Endothelial cell of umbilical vein (primary cell): ENCODE results near the gene ACADSB. TPM values are rescaled to one million over a fixed set of nuclear protein-coding genes. Genes with fewer than 3 reads are reported as not detected.

ENCODE experiments used
- BruUV-seq: library from RNA; stranded (reverse); fragments of 400-500 nt; replicated peaks from 2 replicates; lab custom pipeline; 2021; lab: Mats Ljungman, UMichigan
- CTCF ChIA-PET: fragments of 300-600, 350-600 bp; sonication (Branson Sonifier 250); formaldehyde crosslinking; loops from one replicate; lab custom pipeline; 2021; ENCODE audit warnings: antibody characterized with exemption, inconsistent platforms; lab: Charles Lee
- POLR2A ChIA-PET: fragments of 300-600, 350-600 bp; sonication (Branson Sonifier 250); formaldehyde crosslinking; loops from one replicate; lab custom pipeline; 2021; ENCODE audit warnings: antibody characterized with exemption, inconsistent platforms; lab: Charles Lee
- DNase-seq: peaks from one replicate; pipeline ENCODE4 v3.0.0-alpha.2; 2011; ENCODE audit warnings: low read depth, low spot score
- FAIRE-seq: peaks from 2 replicates; lab custom pipeline; 2011; peaks lifted over from hg19 to GRCh38; lab: Jason Lieb, UNC
- H2AFZ ChIP-seq: 2 replicates; pipeline ENCODE4 v1.6.0; 2012; ENCODE audit warnings: low read depth, low read length, control low read depth, inconsistent platforms
- H3K27ac ChIP-seq: 2 replicates; pipeline ENCODE4 v1.5.1; 2011; ENCODE audit warnings: low read depth, mild to moderate bottlenecking, control low read depth, low read length, moderate library complexity; ENCODE audit not compliant: insufficient read depth
- H3K27me3 ChIP-seq, 2 experiments: 2 replicates each; pipeline versions ENCODE4 v1.6.0 to v1.6.1; 2011; ENCODE audit warnings: low read length in 2 of 2, mixed read lengths in 1 of 2; ENCODE audit not compliant: control insufficient read depth in 2 of 2, insufficient read depth in 2 of 2
- H3K36me3 ChIP-seq, 2 experiments: 2 replicates in 1 of 2; 3 replicates in 1 of 2; pipeline ENCODE4 v1.5.1; 2011; ENCODE audit warnings: low read length in 2 of 2, mild to moderate bottlenecking in 1 of 2, moderate library complexity in 1 of 2; ENCODE audit not compliant: control insufficient read depth in 2 of 2, insufficient read depth in 2 of 2; ENCODE audit errors: extremely low read depth in 1 of 2
- H3K4me1 ChIP-seq: 3 replicates; pipeline ENCODE4 v1.5.1; 2011; ENCODE audit warnings: mild to moderate bottlenecking, low read length; ENCODE audit not compliant: control insufficient read depth, insufficient read depth; ENCODE audit errors: extremely low read depth
- H3K4me2 ChIP-seq: 2 replicates; pipeline ENCODE4 v1.6.1; 2011; ENCODE audit warnings: low read length, control low read depth, mixed read lengths; ENCODE audit not compliant: insufficient read depth
- H3K4me3 ChIP-seq, 3 experiments: fragments of 200-600 bp in 1 of 3; sonication (generic), shearing (Covaris generic) in 1 of 3; replicated peaks in 1 of 3; 2 replicates each; pipeline ENCODE4 v1.5.1; 2011 to 2016; ENCODE audit warnings: control low read depth in 3 of 3, low read length in 3 of 3, mild to moderate bottlenecking in 2 of 3, inconsistent platforms in 1 of 3, low read depth in 1 of 3, moderate library complexity in 1 of 3; ENCODE audit not compliant: insufficient read depth in 1 of 3
- H3K79me2 ChIP-seq: 2 replicates; pipeline ENCODE4 v1.6.0; 2012; ENCODE audit warnings: low read length, inconsistent platforms; ENCODE audit not compliant: control insufficient read depth, insufficient read depth
- H3K9ac ChIP-seq: replicated peaks from 2 replicates; pipeline ENCODE3; 2011; ENCODE audit warnings: low read length, control low read depth; ENCODE audit not compliant: insufficient read depth; ENCODE audit errors: extremely low read depth
- H3K9me1 ChIP-seq: replicated peaks from 3 replicates; pipeline ENCODE4 v1.6.0; 2011; ENCODE audit warnings: mild to moderate bottlenecking, low read length; ENCODE audit not compliant: control insufficient read depth, insufficient read depth; ENCODE audit errors: extremely low read depth
- H3K9me3 ChIP-seq: replicated peaks from 2 replicates; pipeline ENCODE4 v1.5.1; 2012; ENCODE audit warnings: low read length, inconsistent platforms; ENCODE audit not compliant: control insufficient read depth, insufficient read depth
- H4K20me1 ChIP-seq: replicated peaks from 2 replicates; pipeline ENCODE3; 2011; ENCODE audit warnings: mild to moderate bottlenecking, low read length; ENCODE audit not compliant: control insufficient read depth, insufficient read depth; ENCODE audit errors: extremely low read depth
- CTCF ChIP-seq, 2 donors: IDR thresholded peaks; 1 replicate in 1 of 2; 2 replicates in 1 of 2; pipeline ENCODE4 v1.5.1; 2011; ENCODE audit warnings: low read length in 2 of 2, mild to moderate bottlenecking in 2 of 2, moderate library complexity in 2 of 2, control low read depth in 1 of 2, inconsistent platforms in 1 of 2, low read depth in 1 of 2; ENCODE audit not compliant: insufficient read depth in 1 of 2; ENCODE audit errors: extremely low read depth in 1 of 2
- EZH2 ChIP-seq: IDR thresholded peaks from 2 replicates; pipeline ENCODE4 v1.6.1; 2012; ENCODE audit warnings: borderline replicate concordance, low read depth, mild to moderate bottlenecking, moderate library complexity, low read length, inconsistent platforms; ENCODE audit not compliant: severe bottlenecking
- FOS ChIP-seq: IDR thresholded peaks from 2 replicates; pipeline ENCODE4 v1.6.1; 2011; ENCODE audit warnings: mild to moderate bottlenecking, low read length, moderate library complexity, borderline replicate concordance; ENCODE audit not compliant: insufficient read depth
- GATA2 ChIP-seq: IDR thresholded peaks from 2 replicates; pipeline ENCODE4 v1.7.0; 2011; ENCODE audit warnings: low read depth, mild to moderate bottlenecking, moderate library complexity, mixed read lengths, low read length; ENCODE audit not compliant: insufficient read length, insufficient read depth
- JUN ChIP-seq: IDR thresholded peaks from 2 replicates; pipeline ENCODE4 v1.6.1; 2011; ENCODE audit warnings: borderline replicate concordance, low read depth; ENCODE audit not compliant: insufficient read length, insufficient read depth
- MYC ChIP-seq: IDR thresholded peaks from one replicate; pipeline ENCODE4 v1.6.1; 2011; ENCODE audit warnings: mild to moderate bottlenecking, low read depth, low read length
- POLR2A ChIP-seq: IDR thresholded peaks from 2 replicates; pipeline ENCODE4 v1.6.1; 2012; ENCODE audit warnings: low read depth, mild to moderate bottlenecking, control low read depth, low read length
- POLR2AphosphoS5 ChIP-seq: IDR thresholded peaks from 2 replicates; pipeline ENCODE4 v1.6.1; 2012; ENCODE audit warnings: low read depth, mild to moderate bottlenecking, control low read depth, low read length, moderate library complexity; ENCODE audit not compliant: insufficient read depth
- dilution Hi-C: fragments of 300-500 bp; cut with MboI; formaldehyde crosslinking; loops from one replicate; pipeline ENCODE4 v1.15.0; 2019; ENCODE audit warnings: low sequenced_read_pairs; ENCODE audit not compliant: extremely low pct_ligation_motif_present
- intact Hi-C: fragments of 100-400 bp; cut with micrococcal nuclease; formaldehyde crosslinking; loops from one replicate; pipeline ENCODE4 v1.10.0; 2022
- polyA plus RNA-seq, 4 experiments: library from polyadenylated mRNA; depleted of rRNA in 3 of 4; stranded (reverse) in 3 of 4; unstranded in 1 of 4; fragments of >200 nt; gene quantifications; 2 replicates each; pipeline versions ENCODE4 v1.2.1 to v1.2.3, GENCODE V29; 2011 to 2012; ENCODE audit warnings: missing spikeins in 1 of 4
- total RNA-seq: library from RNA; stranded (reverse); gene quantifications from 2 replicates; pipeline ENCODE4 v1.2.3, GENCODE V29; 2021
- TF ChIP-seq, protein P1 (sequence below): IDR thresholded peaks from 2 replicates; pipeline ENCODE4 v1.6.1; 2011; ENCODE audit not compliant: insufficient read depth, insufficient read length

ACADSB gene
- total and polyA plus RNA-seq, 2 donors (not counting 3 experiments of a cell fraction or from before 2014, with no cell fraction given) = 3.1 to 15.2 TPM

DNA sequence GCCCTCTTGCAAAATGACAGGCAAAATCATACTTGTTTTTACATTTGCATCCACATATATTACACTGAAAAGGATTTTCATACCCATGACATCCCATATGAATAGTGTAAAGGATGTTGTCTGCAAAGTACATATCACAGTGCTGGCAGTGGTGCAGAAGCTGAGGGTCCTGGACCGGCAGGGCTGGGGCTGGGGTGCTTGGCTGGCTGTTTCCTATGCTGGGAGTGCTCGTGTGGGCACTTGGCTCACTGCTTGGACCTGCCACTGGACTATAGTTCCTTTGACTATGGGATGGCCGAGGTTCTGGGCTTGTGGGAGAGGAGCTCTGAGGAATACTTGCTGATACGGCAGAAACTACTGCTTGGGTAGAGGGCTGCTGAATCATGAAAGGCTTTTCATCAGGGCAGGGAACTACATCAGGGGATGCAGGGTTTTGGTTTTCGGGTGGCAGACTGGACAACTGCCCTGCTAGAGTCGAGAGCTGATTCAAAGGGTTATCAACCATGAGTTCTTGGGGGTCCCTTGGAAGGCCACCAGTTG lies 14.9 kb upstream of the ACADSB start:
- no peaks in the 10 kb centered on the region for H3K4me1 ChIP-seq
- FAIRE-seq (no peak), DNase-seq (no peak)
- no peaks in the 10 kb centered on the region for H3K9me3 ChIP-seq
- no peak overlapping the region for H3K4me3 ChIP-seq
- TF ChIP-seq POLR2A (no peak), FOS (no peak), CTCF (IDR thresholded peaks at IDR 0.05; ENCODE audit: extremely low read depth in 1 of 2, insufficient read depth in 1 of 2, low read depth in 1 of 2, low read length in 2 of 2) (no peak), MYC (no peak), JUN (no peak), POLR2AphosphoS5 (no peak), GATA2 (no peak), EZH2 (no peak)
- TF ChIP-seq, protein P1, sequence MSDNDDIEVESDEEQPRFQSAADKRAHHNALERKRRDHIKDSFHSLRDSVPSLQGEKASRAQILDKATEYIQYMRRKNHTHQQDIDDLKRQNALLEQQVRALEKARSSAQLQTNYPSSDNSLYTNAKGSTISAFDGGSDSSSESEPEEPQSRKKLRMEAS = no peak
- dilution Hi-C loops = no loop called here
- no peak overlapping the region for H3K9ac ChIP-seq
- POLR2A ChIA-PET = no interaction called here
- H3K4me2 ChIP-seq = no peak overlapping the region
- CTCF ChIA-PET = interaction anchor here (0.5 kb wide), 1 partner anchor 9 kb away, joined by 3 read pairs; no protein-coding TSS in a partner anchor
- no peaks in the 10 kb centered on the region for H4K20me1 ChIP-seq
- H3K27me3 ChIP-seq = no peaks in the 10 kb centered on the region
- H3K9me1 ChIP-seq = no peaks in the 10 kb centered on the region
- no peak overlapping the region for H3K27ac ChIP-seq
- BruUV-seq = no TSS peak
- peaks cover 12% of the 10 kb centered on the region for H3K79me2 ChIP-seq
- peaks cover 4 to 5% of the 10 kb centered on the region in 2 experiments for H3K36me3 ChIP-seq
- H2AFZ ChIP-seq = no peak overlapping the region
- intact Hi-C loops = no loop called here
